ENCODE measurements around the gene ABCG1.

ABCG1 gene

DNA sequence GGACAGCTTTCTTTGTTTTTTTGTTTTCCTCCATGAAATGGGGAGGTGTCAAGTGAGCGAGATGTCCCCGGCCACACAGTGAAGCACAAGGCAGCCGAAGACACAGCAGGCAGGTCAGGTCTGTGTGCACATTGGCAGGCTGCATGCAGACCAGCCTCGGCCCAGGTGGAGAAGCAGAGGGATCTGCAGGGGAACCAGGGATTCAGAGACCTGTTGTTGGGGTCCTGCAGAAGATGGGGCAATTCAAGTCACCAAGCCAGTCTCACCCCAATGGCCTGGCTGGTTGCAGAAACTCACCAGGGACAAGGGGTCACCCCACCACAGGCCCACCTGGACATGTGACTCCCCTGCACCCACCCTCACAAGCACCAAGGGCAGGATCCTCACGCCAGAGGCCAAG lies 4.0 kb upstream of the ABCG1 start:
- no peak for ATAC-seq
- no peak for TF ChIP-seq ZC3H10 (CRISPR knock-in tag; IDR thresholded peaks at IDR 0.05)
- TF ChIP-seq, protein P1, sequence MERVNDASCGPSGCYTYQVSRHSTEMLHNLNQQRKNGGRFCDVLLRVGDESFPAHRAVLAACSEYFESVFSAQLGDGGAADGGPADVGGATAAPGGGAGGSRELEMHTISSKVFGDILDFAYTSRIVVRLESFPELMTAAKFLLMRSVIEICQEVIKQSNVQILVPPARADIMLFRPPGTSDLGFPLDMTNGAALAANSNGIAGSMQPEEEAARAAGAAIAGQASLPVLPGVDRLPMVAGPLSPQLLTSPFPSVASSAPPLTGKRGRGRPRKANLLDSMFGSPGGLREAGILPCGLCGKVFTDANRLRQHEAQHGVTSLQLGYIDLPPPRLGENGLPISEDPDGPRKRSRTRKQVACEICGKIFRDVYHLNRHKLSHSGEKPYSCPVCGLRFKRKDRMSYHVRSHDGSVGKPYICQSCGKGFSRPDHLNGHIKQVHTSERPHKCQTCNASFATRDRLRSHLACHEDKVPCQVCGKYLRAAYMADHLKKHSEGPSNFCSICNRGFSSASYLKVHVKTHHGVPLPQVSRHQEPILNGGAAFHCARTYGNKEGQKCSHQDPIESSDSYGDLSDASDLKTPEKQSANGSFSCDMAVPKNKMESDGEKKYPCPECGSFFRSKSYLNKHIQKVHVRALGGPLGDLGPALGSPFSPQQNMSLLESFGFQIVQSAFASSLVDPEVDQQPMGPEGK (CRISPR knock-in tag; IDR thresholded peaks at IDR 0.05; ENCODE audit: borderline replicate concordance): no peak
- TF ChIP-seq GLIS3 (CRISPR knock-in tag; IDR thresholded peaks at IDR 0.05): no peak

DNA sequence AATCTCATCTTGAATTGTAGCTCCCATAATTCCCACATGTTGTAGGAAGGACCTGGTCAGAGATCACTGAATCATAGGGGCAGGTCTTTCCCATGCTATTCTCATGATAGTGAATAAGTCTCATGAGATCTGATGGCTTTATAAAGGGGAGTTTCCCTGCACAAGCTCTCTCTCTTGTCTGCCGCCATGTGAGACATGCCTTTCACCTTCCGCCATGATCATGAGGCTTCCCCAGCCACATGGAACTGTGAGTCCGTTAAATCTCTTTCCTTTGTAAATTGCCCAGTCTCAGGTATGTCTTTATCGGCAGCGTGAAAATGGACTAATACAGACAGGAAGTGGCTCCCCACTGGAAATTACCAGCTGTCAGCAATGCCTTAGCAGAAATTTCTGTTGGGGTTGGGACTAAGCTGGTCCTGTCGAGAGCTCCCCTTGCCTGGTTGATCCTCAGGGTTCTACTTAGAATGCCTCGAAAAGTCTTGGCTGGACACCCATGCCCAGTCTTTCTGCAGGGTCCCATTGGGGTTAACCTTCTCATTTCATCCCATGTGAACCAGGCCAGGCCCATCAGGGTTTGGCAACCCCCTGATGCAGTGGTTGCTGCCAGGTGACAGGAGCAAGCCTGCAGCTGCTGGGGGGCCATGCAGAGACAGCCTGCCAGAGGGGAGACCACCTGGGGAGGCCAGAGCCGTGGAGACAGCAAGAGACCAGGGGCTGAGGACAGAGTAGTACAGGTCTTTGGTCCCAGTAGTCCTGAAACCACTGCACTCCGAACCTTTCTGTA lies 2.8 kb upstream of the ABCG1 start:
- no peak for TF ChIP-seq ZNF70 (CRISPR knock-in tag; IDR thresholded peaks at IDR 0.05)
- no peak for TF ChIP-seq OSR1 (CRISPR knock-in tag; IDR thresholded peaks at IDR 0.05)
- TF ChIP-seq, protein P2, sequence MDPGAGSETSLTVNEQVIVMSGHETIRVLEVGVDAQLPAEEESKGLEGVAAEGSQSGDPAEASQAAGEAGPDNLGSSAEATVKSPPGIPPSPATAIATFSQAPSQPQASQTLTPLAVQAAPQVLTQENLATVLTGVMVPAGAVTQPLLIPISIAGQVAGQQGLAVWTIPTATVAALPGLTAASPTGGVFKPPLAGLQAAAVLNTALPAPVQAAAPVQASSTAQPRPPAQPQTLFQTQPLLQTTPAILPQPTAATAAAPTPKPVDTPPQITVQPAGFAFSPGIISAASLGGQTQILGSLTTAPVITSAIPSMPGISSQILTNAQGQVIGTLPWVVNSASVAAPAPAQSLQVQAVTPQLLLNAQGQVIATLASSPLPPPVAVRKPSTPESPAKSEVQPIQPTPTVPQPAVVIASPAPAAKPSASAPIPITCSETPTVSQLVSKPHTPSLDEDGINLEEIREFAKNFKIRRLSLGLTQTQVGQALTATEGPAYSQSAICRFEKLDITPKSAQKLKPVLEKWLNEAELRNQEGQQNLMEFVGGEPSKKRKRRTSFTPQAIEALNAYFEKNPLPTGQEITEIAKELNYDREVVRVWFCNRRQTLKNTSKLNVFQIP (CRISPR knock-in tag; IDR thresholded peaks at IDR 0.05; ENCODE audit: borderline replicate concordance, low read depth): no peak
- no peak for TF ChIP-seq BACH2 (CRISPR knock-in tag; IDR thresholded peaks at IDR 0.05; ENCODE audit: borderline replicate concordance)
- no peak for TF ChIP-seq TCF4 (CRISPR knock-in tag; IDR thresholded peaks at IDR 0.05; ENCODE audit: borderline replicate concordance)
- no peak for TF ChIP-seq GLIS3 (CRISPR knock-in tag; IDR thresholded peaks at IDR 0.05)
- TF ChIP-seq, protein P3, sequence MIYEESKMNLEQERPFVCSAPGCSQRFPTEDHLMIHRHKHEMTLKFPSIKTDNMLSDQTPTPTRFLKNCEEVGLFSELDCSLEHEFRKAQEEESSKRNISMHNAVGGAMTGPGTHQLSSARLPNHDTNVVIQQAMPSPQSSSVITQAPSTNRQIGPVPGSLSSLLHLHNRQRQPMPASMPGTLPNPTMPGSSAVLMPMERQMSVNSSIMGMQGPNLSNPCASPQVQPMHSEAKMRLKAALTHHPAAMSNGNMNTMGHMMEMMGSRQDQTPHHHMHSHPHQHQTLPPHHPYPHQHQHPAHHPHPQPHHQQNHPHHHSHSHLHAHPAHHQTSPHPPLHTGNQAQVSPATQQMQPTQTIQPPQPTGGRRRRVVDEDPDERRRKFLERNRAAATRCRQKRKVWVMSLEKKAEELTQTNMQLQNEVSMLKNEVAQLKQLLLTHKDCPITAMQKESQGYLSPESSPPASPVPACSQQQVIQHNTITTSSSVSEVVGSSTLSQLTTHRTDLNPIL (CRISPR knock-in tag; IDR thresholded peaks at IDR 0.05; ENCODE audit: low read depth): no peak
- TF ChIP-seq TSHZ2 (CRISPR knock-in tag; IDR thresholded peaks at IDR 0.05): no peak
- TF ChIP-seq ISL1 (CRISPR knock-in tag; IDR thresholded peaks at IDR 0.05): no peak
- ATAC-seq: no peak

GRCh38 chr21:42216726-42217572 lies 2.0 kb upstream of the ABCG1 start:
- no peak for ATAC-seq
- TF ChIP-seq SNAI2 (CRISPR knock-in tag; IDR thresholded peaks at IDR 0.05) (no peak), TOX (CRISPR knock-in tag; IDR thresholded peaks at IDR 0.05; ENCODE audit: borderline replicate concordance) (no peak), CSRNP3 (CRISPR knock-in tag; IDR thresholded peaks at IDR 0.05) (no peak), ZC3H10 (CRISPR knock-in tag; IDR thresholded peaks at IDR 0.05) (no peak), BACH2 (CRISPR knock-in tag; IDR thresholded peaks at IDR 0.05; ENCODE audit: borderline replicate concordance) (no peak), ZNF70 (CRISPR knock-in tag; IDR thresholded peaks at IDR 0.05) (no peak), GLIS3 (CRISPR knock-in tag; IDR thresholded peaks at IDR 0.05) (no peak), ZFP30 (CRISPR knock-in tag; IDR thresholded peaks at IDR 0.05) (no peak), ZNF565 (CRISPR knock-in tag; conservative IDR thresholded peaks at IDR 0.05; ENCODE audit: low read depth) (no peak), ZFP3 (CRISPR knock-in tag; IDR thresholded peaks at IDR 0.05) (no peak), PPARA (CRISPR knock-in tag; IDR thresholded peaks at IDR 0.05; ENCODE audit: borderline replicate concordance) (no peak), ISL1 (CRISPR knock-in tag; IDR thresholded peaks at IDR 0.05) (no peak), OSR1 (CRISPR knock-in tag; IDR thresholded peaks at IDR 0.05) (no peak), TCF4 (CRISPR knock-in tag; IDR thresholded peaks at IDR 0.05; ENCODE audit: borderline replicate concordance) (no peak), ARNTL (CRISPR knock-in tag; IDR thresholded peaks at IDR 0.05; ENCODE audit: borderline replicate concordance, low read depth) (no peak), RARB (CRISPR knock-in tag; IDR thresholded peaks at IDR 0.05) (no peak), TSHZ2 (CRISPR knock-in tag; IDR thresholded peaks at IDR 0.05) (no peak)
- TF ChIP-seq, protein P1 (CRISPR knock-in tag; IDR thresholded peaks at IDR 0.05; ENCODE audit: borderline replicate concordance): no peak

Data from SK-N-SH treated with all-trans-retinoic acid at 6 μM for 48 hours (cell line).